Measurements from ENCODE around the gene PALD1.

PALD1 gene

GRCh38 chr10:70478191-70479164 is at the start of gene PALD1:
Gene PALD1, plus strand, starts transcription at chr10:70478767. Its CDS starts 47,185 bp downstream, at chr10:70525952.
- peak in 2 of 3 donors; percentile 25 to 46 for DNase-seq (ENCODE audit: low read depth in 3 of 3)

- DNase-seq (ENCODE audit: low read depth in 3 of 3): no peak
Measured at GRCh38 chr10:70430493-70431445, 47.8 kb upstream of the PALD1 start.

- DNase-seq (ENCODE audit: low read depth in 3 of 3): no peak
Measured at GRCh38 chr10:70432101-70432500, 46.5 kb upstream of the PALD1 start.

GRCh38 chr10:70432561-70433263 is 45.9 kb upstream of the PALD1 start:
- DNase-seq (ENCODE audit: low read depth in 3 of 3): no peak

GRCh38 chr10:70433581-70434280 is 44.8 kb upstream of the PALD1 start:
- DNase-seq (ENCODE audit: low read depth in 3 of 3): no peak

- no peak for DNase-seq (ENCODE audit: low read depth in 3 of 3)
Measured at GRCh38 chr10:70435241-70436085, 43.1 kb upstream of the PALD1 start.

- no peak for DNase-seq (ENCODE audit: low read depth in 3 of 3)
Measured at GRCh38 chr10:70437721-70438120, 40.8 kb upstream of the PALD1 start.

GRCh38 chr10:70440296-70441160 is 38.0 kb upstream of the PALD1 start:
- no peak for DNase-seq (ENCODE audit: low read depth in 3 of 3)

GRCh38 chr10:70441161-70441894 is 37.2 kb upstream of the PALD1 start, which contains the start of gene NODAL:
Gene NODAL, minus strand, starts transcription at chr10:70441681. Its CDS starts 14 bp downstream, at chr10:70441667.
- no peak for DNase-seq (ENCODE audit: low read depth in 3 of 3)

- no peak for DNase-seq (ENCODE audit: low read depth in 3 of 3)
Measured at GRCh38 chr10:70441895-70442309, 36.7 kb upstream of the PALD1 start.

- no peak for DNase-seq (ENCODE audit: low read depth in 3 of 3)
Measured at GRCh38 chr10:70442332-70442988, 36.1 kb upstream of the PALD1 start.

GRCh38 chr10:70444744-70445143 is 33.8 kb upstream of the PALD1 start:
- no peak for DNase-seq (ENCODE audit: low read depth in 3 of 3)

- DNase-seq (ENCODE audit: low read depth in 3 of 3): no peak
Measured at GRCh38 chr10:70445718-70446657, 32.6 kb upstream of the PALD1 start.

GRCh38 chr10:70448236-70448635 is 30.3 kb upstream of the PALD1 start:
- DNase-seq (ENCODE audit: low read depth in 3 of 3): no peak

- no peak for DNase-seq (ENCODE audit: low read depth in 3 of 3)
Measured at GRCh38 chr10:70455213-70455630, 23.3 kb upstream of the PALD1 start.

- no peak for DNase-seq (ENCODE audit: low read depth in 3 of 3)
Measured at GRCh38 chr10:70456164-70456563, 22.4 kb upstream of the PALD1 start.

Measured in stimulated activated CD4-positive, alpha-beta T cell treated with anti-CD3 and anti-CD28 coated beads, TNF-alpha, amount 100 ng/mL, for 48 hours (primary cell).